ENCODE measurements around the gene F13A1. TPM values are rescaled to one million over a fixed set of nuclear protein-coding genes. Genes with fewer than 3 reads are reported as not detected.

Gene F13A1
- total RNA-seq, 3 donors from 2014 or later (not counting 1 experiment from before 2014, with no cell fraction given): 6.6 to 32.5 (median 16.1) TPM

DNA sequence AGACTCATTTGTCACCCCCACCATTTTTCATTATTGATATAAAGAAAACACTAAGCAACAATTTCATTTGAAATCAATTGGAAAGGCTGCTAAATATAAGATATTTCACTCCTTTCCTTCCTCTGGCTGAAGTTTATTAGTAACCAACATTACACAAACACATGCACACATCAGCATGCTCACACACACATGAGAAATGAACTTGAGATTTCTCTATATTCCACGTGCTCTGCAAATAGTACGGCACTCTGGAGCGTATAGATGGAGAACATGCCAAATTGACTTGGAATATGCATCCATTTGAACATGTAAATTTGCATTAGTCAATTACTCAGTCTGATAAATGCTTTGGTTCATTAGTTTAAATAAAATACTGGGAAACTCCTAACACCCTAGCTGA is 37.1 kb upstream of the F13A1 start:
- Histone ChIP-seq H3K9me3 (ENCODE audit: control insufficient read depth, insufficient read depth, low read length) (no peaks in the 10 kb centered on the region), H3K36me3 (ENCODE audit: control insufficient read depth, insufficient read depth, low read length) (no peaks in the 10 kb centered on the region), H3K27ac (ENCODE audit: low read length) (no peak overlapping the region), H3K27me3 (ENCODE audit: control insufficient read depth, insufficient read depth, low read length) (no peaks in the 10 kb centered on the region), H3K4me3 (ENCODE audit: low read length) (no peak overlapping the region), H3K4me1 (ENCODE audit: control insufficient read depth, insufficient read depth, low read length) (no peaks in the 10 kb centered on the region)
- DNase-seq (no peak), ATAC-seq (no peak)
- Mint-ChIP-seq H3K4me3 (no peak overlapping the region), H3K9me3 (no peaks in the 10 kb centered on the region), H3K27me3 (ENCODE audit: low read depth in 2 of 2) (peaks cover 7 to 11% of the 10 kb centered on the region in 2 donors), H3K36me3 (no peaks in the 10 kb centered on the region), H3K4me1 (no peaks in the 10 kb centered on the region), H3K27ac (no peak overlapping the region)
- intact Hi-C loops (cut with micrococcal nuclease): no loop called here
- TF ChIP-seq, protein P1, sequence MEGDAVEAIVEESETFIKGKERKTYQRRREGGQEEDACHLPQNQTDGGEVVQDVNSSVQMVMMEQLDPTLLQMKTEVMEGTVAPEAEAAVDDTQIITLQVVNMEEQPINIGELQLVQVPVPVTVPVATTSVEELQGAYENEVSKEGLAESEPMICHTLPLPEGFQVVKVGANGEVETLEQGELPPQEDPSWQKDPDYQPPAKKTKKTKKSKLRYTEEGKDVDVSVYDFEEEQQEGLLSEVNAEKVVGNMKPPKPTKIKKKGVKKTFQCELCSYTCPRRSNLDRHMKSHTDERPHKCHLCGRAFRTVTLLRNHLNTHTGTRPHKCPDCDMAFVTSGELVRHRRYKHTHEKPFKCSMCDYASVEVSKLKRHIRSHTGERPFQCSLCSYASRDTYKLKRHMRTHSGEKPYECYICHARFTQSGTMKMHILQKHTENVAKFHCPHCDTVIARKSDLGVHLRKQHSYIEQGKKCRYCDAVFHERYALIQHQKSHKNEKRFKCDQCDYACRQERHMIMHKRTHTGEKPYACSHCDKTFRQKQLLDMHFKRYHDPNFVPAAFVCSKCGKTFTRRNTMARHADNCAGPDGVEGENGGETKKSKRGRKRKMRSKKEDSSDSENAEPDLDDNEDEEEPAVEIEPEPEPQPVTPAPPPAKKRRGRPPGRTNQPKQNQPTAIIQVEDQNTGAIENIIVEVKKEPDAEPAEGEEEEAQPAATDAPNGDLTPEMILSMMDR (IDR thresholded peaks at IDR 0.05): no peak
- 95% methylated on average over 3 of the region's 3 CpGs for WGBS (ENCODE audit: insufficient coverage)

DNA sequence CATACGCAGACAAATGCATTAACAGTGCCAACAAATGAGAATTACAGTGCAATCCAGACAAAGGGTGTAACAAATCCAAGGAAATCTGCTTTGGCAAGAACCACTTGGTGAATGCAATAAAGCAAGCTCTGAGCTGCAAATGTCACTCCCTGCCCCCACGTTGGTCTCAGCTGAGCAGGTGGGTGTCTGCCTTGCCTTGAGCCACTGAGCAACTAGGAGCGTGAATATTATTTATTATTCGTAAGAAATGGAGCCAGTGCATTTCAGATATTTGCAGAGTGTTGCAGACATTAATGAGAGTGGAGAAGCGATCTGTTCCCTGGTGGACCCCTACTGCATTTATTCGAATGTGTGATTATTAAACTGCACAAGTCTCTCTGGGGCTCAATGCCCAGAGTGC is 36.6 kb upstream of the F13A1 start:
- H3K27me3 Mint-ChIP-seq (ENCODE audit: low read depth in 2 of 2): peaks cover 7 to 11% of the 10 kb centered on the region in 2 donors

DNA sequence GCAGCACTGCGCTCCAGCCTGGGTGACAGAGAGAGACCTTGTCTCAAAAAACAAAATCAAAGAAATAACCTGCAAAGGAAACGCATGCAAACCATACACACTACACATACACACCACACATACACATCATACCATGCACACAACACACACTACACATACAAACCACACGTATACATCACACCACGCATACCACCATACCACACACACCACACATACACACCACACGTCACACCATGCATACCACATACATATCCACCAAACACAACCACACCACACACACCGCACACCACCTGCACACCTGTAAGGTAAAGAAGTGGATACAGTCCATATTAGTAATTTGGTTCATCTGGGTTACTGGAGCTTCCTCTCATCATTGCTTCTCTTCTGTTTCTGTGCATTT is 32.3 kb upstream of the F13A1 start:
- Mint-ChIP-seq H3K27me3 (ENCODE audit: low read depth in 2 of 2) (peaks cover 9 to 23% of the 10 kb centered on the region in 2 donors), H3K4me1 (no peaks in the 10 kb centered on the region), H3K4me3 (no peak overlapping the region), H3K27ac (no peak overlapping the region), H3K9me3 (no peaks in the 10 kb centered on the region), H3K36me3 (no peaks in the 10 kb centered on the region)
- ATAC-seq (peak in 1 of 3 donors; percentile 48), DNase-seq (no peak)
- Histone ChIP-seq H3K4me3 (ENCODE audit: low read length) (no peak overlapping the region), H3K36me3 (ENCODE audit: control insufficient read depth, insufficient read depth, low read length) (no peaks in the 10 kb centered on the region), H3K4me1 (ENCODE audit: control insufficient read depth, insufficient read depth, low read length) (no peaks in the 10 kb centered on the region), H3K9me3 (ENCODE audit: control insufficient read depth, insufficient read depth, low read length) (no peaks in the 10 kb centered on the region), H3K27me3 (ENCODE audit: control insufficient read depth, insufficient read depth, low read length) (no peaks in the 10 kb centered on the region), H3K27ac (ENCODE audit: low read length) (no peak overlapping the region)
- 93% methylated on average over 6 of the region's 6 CpGs for WGBS (ENCODE audit: insufficient coverage)
- TF ChIP-seq, protein P1 (IDR thresholded peaks at IDR 0.05): no peak
- intact Hi-C loops (cut with micrococcal nuclease): no loop called here

More for the DNA sequence above, 36.6 kb upstream of the F13A1 start:
- H3K27me3 ChIP-seq (ENCODE audit: control insufficient read depth, insufficient read depth, low read length): no peaks in the 10 kb centered on the region
- no peaks in the 10 kb centered on the region for H3K36me3 ChIP-seq (ENCODE audit: control insufficient read depth, insufficient read depth, low read length)
- no peaks in the 10 kb centered on the region for H3K4me1 ChIP-seq (ENCODE audit: control insufficient read depth, insufficient read depth, low read length)
- H3K27ac ChIP-seq (ENCODE audit: low read length): no peak overlapping the region
- Mint-ChIP-seq H3K4me3 (no peak overlapping the region), H3K9me3 (no peaks in the 10 kb centered on the region), H3K4me1 (no peaks in the 10 kb centered on the region), H3K27ac (no peak overlapping the region), H3K36me3 (no peaks in the 10 kb centered on the region)
- WGBS (ENCODE audit: insufficient coverage): 80% methylated on average over 6 of the region's 6 CpGs
- intact Hi-C loops (cut with micrococcal nuclease): no loop called here
- ATAC-seq (no peak), DNase-seq (no peak)
- H3K4me3 ChIP-seq (ENCODE audit: low read length): no peak overlapping the region
- TF ChIP-seq, protein P1 (IDR thresholded peaks at IDR 0.05): no peak
- no peaks in the 10 kb centered on the region for H3K9me3 ChIP-seq (ENCODE audit: control insufficient read depth, insufficient read depth, low read length)

DNA sequence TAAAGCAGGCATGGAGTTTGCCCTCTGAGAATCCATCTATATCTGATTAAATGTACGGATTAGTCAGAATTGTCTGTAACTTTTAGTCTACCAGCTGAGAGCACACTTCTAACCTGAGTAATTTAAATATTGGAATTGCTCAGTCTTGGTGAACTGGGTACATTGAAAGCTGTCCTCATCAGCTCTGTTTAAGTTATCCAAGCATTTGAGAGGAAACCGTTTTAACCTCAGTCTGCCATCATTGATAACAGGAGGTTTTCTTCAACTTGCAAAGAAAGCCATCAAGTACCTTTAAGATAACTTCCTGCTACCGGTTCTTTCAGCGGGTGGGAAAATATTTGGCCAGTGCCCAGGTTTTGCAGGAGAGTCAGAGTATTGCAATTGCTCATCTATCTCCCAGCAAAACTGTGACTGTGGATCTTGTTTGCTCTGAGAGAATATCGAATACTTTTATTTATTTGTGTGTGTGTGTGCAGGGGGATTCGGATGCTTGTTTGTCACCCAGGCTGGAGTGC is 31.1 kb upstream of the F13A1 start:
- no peak overlapping the region for H3K27ac ChIP-seq (ENCODE audit: low read length)
- H3K4me1 ChIP-seq (ENCODE audit: control insufficient read depth, insufficient read depth, low read length): no peaks in the 10 kb centered on the region
- 42% methylated on average over 6 of the region's 6 CpGs for WGBS (ENCODE audit: insufficient coverage)
- intact Hi-C loops (cut with micrococcal nuclease): no loop called here
- H3K9me3 Mint-ChIP-seq: no peaks in the 10 kb centered on the region
- no peak overlapping the region for H3K27ac Mint-ChIP-seq
- TF ChIP-seq, protein P1 (IDR thresholded peaks at IDR 0.05): no peak
- H3K4me1 Mint-ChIP-seq: no peaks in the 10 kb centered on the region
- H3K4me3 Mint-ChIP-seq: no peak overlapping the region
- ATAC-seq (no peak), DNase-seq (no peak)
- peaks cover 16 to 21% of the 10 kb centered on the region in 2 donors for H3K27me3 Mint-ChIP-seq (ENCODE audit: low read depth in 2 of 2)
- no peaks in the 10 kb centered on the region for H3K36me3 Mint-ChIP-seq
- H3K9me3 ChIP-seq (ENCODE audit: control insufficient read depth, insufficient read depth, low read length): no peaks in the 10 kb centered on the region
- H3K36me3 ChIP-seq (ENCODE audit: control insufficient read depth, insufficient read depth, low read length): no peaks in the 10 kb centered on the region
- H3K27me3 ChIP-seq (ENCODE audit: control insufficient read depth, insufficient read depth, low read length): peaks cover 2% of the 10 kb centered on the region
- no peak overlapping the region for H3K4me3 ChIP-seq (ENCODE audit: low read length)
